ENCODE results near the gene KCNH1. TPM values are rescaled to one million over a fixed set of nuclear protein-coding genes. Genes with fewer than 3 reads are reported as not detected.

KCNH1 gene
- polyA plus RNA-seq, 1 experiment, result 3.5 TPM

GRCh38 chr1:210935905-210936304 is 198.0 kb downstream of the KCNH1 start:
- ChIA-PET POLR2A (no interaction called here), CTCF (interaction anchor here (1.0 to 2.0 kb wide), 2 partner anchors 13 to 198 kb away, joined by 4 to 6 read pairs; partner anchors contain the start of gene KCNH1)
- H3K36me3 ChIP-seq (ENCODE audit: control insufficient read depth, insufficient read depth, low read length), result no peaks in the 10 kb centered on the region
- H3K4me3 ChIP-seq (ENCODE audit: low read depth, low read length), result no peak overlapping the region
- no peaks in the 10 kb centered on the region for H3K27me3 ChIP-seq (ENCODE audit: control insufficient read depth, insufficient read depth, low read length)
- TF ChIP-seq CTCF (IDR thresholded peaks at IDR 0.05; ENCODE audit: insufficient read depth, low read depth, low read length), result no peak
- DNase-seq (ENCODE audit: low read depth), result no peak

GRCh38 chr1:210932104-210932503 is 201.8 kb downstream of the KCNH1 start:
- H3K4me3 ChIP-seq (ENCODE audit: low read depth, low read length), result no peak overlapping the region
- no peak for DNase-seq (ENCODE audit: low read depth)
- H3K36me3 ChIP-seq (ENCODE audit: control insufficient read depth, insufficient read depth, low read length), result no peaks in the 10 kb centered on the region
- no peak for TF ChIP-seq CTCF (IDR thresholded peaks at IDR 0.05; ENCODE audit: insufficient read depth, low read depth, low read length)
- ChIA-PET POLR2A (no interaction called here), CTCF (interaction anchor here (0.8 kb wide), 1 partner anchor 49 kb away, joined by 3 read pairs; no protein-coding TSS in a partner anchor)
- H3K27me3 ChIP-seq (ENCODE audit: control insufficient read depth, insufficient read depth, low read length), result no peaks in the 10 kb centered on the region

- H3K36me3 ChIP-seq (ENCODE audit: control insufficient read depth, insufficient read depth, low read length), result no peaks in the 10 kb centered on the region
- no peak overlapping the region for H3K4me3 ChIP-seq (ENCODE audit: low read depth, low read length)
- TF ChIP-seq CTCF (IDR thresholded peaks at IDR 0.05; ENCODE audit: insufficient read depth, low read depth, low read length), result no peak
- ChIA-PET POLR2A (no interaction called here), CTCF (no interaction called here)
- H3K27me3 ChIP-seq (ENCODE audit: control insufficient read depth, insufficient read depth, low read length), result no peaks in the 10 kb centered on the region
- no peak for DNase-seq (ENCODE audit: low read depth)
These were observed 211.3 kb downstream of the KCNH1 start for GRCh38 chr1:210922666-210923065.

- CTCF ChIA-PET, result interaction anchor here (0.8 kb wide), 1 partner anchor 213 kb away, joined by 3 read pairs; the partner anchor contains the start of gene KCNH1
- Histone ChIP-seq H3K4me3 (ENCODE audit: low read depth, low read length) (no peak overlapping the region), H3K36me3 (ENCODE audit: control insufficient read depth, insufficient read depth, low read length) (no peaks in the 10 kb centered on the region), H3K27me3 (ENCODE audit: control insufficient read depth, insufficient read depth, low read length) (no peaks in the 10 kb centered on the region)
- TF ChIP-seq CTCF (IDR thresholded peaks at IDR 0.05; ENCODE audit: insufficient read depth, low read depth, low read length), result no peak
- DNase-seq (ENCODE audit: low read depth), result no peak
- POLR2A ChIA-PET, result no interaction called here
These were observed 212.9 kb downstream of the KCNH1 start for GRCh38 chr1:210920716-210921694.

GRCh38 chr1:210920258-210920657 is 213.7 kb downstream of the KCNH1 start:
- no peak overlapping the region for H3K4me3 ChIP-seq (ENCODE audit: low read depth, low read length)
- H3K36me3 ChIP-seq (ENCODE audit: control insufficient read depth, insufficient read depth, low read length), result no peaks in the 10 kb centered on the region
- POLR2A ChIA-PET, result no interaction called here
- no peak for TF ChIP-seq CTCF (IDR thresholded peaks at IDR 0.05; ENCODE audit: insufficient read depth, low read depth, low read length)
- DNase-seq (ENCODE audit: low read depth), result no peak
- H3K27me3 ChIP-seq (ENCODE audit: control insufficient read depth, insufficient read depth, low read length), result no peaks in the 10 kb centered on the region
- CTCF ChIA-PET, result interaction anchor here (0.8 kb wide), 1 partner anchor 214 kb away, joined by 3 read pairs; the partner anchor contains the start of gene KCNH1

All from BJ (cell line).